ENCODE results near the gene UGDH.
A peak's percentile ranks its signal among the peaks of the same experiment; 100 is the strongest.
"Not testable (repeated sequence)": the region's sequence is repeated elsewhere in the genome, so short reads cannot be mapped to it uniquely, and the experiment has no call there.

UGDH gene

DNA sequence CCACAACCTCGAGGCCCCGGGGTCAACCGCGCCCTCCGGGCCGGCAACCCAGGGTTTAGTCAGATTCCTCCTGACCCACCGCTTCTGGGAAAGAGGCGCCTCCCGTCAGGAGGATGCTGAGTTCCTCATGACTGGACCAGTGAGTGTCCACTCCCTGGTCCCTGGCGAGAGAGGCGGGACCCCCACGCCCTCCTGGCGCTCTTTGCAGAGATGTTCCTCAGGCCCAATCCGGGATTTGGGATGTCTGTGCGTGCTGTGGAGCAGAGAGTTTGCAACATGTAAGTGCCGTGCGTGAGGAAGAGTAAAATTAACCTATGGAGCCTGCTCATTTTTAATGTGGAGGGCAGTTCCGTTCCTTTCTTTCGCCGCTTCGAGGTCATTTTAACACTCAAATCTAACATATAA, 824 bp upstream of the UGDH start:
- DNase-seq = peak; percentile 14

DNA sequence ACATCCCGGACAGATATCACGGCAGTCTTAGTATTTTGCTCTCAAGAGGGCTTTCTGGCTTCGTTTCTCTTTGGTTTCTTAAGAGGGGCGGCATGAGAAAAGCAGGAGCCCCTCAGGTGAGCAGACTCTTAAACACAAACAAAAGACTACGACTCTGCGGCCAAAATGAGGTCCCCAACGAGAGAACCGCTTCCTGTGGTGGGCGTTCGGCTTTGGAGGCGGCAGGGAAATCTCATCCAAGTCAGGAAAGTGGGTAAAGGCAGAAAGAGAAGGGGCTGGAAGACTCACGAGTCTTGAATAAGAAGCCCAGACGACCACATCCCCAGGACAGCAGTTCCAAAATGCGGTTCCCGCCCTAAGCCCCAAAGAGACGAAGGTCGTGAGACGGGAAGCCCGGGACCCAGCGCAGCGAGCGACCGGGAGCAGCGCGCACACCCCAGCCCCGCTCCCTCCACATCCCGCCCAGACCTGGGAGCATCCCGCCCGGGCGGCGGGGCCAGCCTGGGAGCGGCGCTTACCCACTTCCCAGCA, 409 bp downstream of the UGDH start:
- no peak for DNase-seq

DNA sequence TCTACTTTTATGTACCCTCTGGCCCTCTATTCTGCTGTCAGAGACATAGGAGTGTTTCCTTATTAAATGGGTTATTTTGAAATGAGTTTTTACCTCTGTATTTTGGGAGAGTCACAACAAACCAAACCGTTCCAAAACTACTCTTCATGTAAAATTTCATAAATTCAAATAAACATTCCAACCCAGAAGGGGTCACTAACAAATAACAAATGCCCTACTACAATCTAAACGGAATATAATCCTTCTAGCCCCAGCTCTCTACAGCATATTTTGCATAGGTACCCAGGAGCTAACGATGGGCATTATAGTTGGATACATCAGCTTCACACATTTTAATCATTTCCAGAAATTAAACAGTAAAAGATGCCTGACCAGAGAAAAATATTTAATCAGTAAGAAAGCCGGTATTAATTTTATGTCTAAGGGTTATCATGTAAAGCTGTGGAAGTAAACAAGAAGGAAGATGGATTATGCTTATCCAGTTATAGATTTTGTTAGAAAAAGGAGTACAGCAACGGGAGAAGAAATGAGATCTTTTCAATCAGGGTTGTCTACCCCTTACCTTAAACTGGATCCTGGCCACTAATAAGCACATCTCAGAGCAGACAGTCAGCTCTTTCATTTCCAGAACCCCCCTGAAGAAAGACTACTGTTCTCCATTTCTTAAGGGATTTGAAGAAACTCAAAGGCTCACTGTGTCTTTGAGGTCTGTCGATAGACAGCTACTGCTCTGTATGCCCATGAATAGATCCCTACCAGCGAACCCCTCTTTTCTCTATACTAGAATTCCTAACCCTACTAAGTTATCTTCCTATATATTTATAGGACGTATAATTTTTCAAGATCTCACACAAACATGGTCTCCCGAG, 1.2 kb downstream of the UGDH start:
- no peak for DNase-seq

DNA sequence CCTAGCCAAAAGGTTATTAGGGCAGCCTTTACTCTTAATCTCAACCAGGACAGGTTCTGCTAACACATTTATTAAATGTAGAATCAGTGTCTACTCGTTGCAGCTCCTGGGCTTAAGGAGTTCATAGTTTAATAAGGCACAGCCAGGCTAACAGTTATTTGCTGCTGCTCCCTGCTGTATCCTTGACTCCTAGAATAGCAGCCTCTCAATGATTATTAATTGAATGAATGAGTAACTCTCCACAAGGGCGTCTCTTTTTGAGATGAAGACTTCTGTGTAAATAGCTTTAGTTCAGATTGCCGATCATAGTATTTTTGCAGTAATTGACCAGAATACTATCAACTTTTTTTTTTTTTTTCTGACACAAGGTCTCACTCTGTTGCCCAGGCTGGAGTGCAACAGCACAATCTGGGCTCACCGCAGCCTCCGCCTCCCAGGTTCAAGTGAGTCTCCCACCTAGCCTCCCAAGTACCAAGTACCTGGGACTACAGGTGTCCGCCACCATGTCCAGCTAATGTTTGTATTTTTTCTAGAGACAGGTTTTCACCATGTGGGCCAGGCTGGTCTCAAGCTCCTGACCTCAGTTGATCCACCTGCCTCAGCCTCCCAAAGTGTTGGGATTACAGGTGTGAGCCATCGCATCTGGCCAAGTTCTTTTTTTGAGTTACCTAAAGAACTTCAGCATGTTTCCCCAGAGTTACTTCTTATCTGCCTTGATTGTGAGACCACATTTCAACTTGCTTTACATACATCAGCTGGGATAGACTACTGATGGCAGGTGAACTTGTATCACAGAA, 2.9 kb downstream of the UGDH start:
- no peak for DNase-seq

DNA sequence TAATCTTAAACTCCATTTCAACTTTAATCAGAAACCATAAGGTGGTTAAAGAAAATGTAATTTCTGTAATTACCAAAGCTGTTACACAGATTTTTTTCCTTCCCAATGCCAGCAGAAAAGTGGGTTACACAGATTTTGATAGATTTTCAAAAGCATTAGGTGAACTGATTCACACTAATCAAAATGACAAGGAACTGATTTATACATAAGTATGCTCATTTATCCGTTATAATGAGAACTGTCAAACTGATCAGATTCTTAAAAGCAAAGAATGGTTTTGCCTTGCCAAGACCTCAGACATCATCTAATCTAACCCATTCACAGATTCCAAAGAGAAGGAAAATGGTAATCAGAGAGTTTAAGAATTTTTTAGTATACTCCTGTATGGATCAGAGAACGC, 5.2 kb downstream of the UGDH start:
- DNase-seq = no peak

DNA sequence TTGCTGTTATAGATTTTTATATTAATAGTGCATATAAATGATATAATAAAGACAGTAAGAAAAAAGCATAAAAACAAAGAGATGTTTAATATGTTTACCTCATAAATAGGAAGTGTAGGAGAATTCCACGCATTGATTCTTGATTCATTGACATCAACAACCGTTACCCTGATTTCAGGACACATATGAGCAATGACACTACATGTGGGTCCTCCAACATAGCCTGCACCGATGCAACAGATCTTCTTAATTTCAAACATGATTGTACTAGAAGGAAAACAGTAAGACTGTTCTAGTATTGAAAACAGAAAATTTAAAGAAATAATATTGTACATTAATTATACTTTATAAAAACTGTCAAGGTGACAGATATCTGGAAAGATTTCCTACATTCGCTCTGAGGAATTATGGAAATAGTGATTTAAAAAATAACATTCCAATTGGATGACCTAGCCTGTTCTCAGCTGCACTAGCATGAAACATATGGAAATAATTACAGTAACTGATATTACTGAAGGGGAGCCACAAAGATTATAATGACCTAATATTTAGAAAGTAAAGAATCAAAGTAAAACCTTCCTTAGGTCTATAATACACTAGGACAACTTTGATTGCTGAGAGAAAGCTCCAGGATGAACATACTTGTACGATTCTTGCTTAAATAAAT, 5.9 kb downstream of the UGDH start:
- DNase-seq = no peak

DNA sequence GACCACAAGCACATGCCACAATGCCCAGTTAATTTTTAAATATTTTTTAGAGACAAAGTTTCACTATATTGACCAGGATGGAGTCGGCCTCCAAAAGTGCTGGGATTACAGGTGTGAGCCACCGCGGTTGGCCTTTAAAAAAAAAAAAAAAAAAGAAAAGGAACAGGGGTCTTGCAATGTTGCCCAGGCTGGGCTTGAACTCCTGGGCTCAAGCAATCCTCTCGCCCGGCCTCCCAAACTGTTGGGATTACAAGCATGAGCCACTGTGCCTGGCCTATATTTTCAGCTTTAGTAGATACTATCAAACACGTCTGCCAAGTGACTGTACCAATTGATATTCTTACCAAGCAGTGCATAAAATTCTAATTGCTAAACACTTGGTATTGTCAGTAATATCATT, 8.8 kb downstream of the UGDH start:
- DNase-seq = no peak

DNA sequence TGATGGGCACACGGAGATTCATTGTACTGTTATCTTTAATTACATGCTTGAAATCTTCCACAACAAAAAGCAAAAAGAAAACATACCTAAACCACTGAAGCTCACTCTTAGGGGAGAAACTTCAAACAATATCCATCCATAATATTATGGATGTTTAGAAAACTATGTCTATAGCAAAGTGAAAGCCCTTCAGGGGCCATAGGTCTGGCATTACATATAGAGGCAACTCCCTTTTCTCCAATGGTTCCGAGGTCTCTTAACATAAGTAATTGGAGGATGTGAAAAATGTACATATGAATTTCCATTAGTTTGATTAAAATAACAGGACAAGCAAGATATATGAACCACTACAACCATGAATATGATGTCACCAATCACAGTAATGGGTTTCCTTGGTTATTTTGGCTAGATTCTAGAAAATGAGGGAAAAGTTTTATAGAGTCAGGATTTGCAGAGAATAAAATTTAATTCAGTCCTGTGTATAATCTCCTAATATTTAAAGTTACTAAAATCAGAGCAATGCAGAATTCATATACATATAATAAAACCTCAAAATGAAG, 10.8 kb downstream of the UGDH start:
- no peak for DNase-seq

DNA sequence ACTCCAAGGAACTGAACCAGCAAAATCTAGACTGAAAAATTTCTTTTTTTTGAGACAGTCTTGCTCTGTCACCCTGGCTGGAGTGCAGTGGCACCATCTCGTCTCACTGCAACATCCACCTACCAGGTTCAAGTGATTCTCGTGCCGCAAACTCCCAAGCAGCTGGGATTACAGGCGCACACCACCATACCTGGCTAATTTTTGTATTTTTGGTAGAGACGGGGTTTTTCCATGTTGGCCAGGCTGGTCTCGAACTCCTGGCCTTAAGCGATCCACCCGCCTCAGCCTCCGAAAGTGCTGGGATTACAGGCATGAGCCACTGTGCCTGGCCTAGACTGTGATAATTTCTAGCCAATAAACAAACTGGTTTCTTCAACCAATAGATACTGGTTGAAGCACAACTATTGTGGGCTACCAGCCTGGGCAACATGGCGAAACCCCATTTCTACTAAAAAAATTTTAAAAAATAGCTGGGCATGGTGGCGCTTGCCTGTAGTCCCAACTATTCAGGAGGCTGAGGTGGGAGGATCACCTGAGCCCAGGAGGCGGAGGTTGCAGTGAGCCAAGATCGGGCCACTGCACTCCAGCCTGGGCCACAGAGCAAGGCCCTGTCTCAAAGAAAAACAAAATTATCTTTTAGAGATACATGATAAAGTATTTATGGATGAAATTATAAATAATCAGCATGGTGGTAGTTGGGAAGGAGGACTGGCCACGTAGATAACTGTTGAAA, 11.4 kb downstream of the UGDH start:
- not testable (repeated sequence) for DNase-seq

DNA sequence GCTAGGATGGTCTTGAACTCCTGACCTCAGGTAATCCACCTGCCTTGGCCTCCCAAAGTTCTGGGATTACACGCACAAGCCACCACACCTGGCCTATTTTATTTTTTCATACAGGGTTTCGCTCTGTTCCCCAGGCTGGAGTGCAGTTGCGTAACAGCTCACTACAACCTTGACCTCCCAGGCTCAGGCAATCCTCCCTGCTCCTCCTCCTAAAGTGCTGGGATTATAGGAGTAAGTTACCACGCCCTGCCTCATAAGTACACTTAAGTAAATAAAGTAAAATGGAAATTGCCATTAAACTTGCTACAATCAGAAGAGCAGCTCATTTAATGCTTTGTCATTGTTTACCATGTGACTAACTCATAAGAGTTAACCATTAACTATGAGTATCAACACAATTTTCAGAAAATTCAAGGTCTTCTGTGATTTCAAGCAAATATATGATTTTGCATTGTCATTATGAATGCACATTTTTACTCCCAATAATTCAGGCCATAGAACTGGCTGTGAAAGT, 12.3 kb downstream of the UGDH start:
- no peak for DNase-seq

DNA sequence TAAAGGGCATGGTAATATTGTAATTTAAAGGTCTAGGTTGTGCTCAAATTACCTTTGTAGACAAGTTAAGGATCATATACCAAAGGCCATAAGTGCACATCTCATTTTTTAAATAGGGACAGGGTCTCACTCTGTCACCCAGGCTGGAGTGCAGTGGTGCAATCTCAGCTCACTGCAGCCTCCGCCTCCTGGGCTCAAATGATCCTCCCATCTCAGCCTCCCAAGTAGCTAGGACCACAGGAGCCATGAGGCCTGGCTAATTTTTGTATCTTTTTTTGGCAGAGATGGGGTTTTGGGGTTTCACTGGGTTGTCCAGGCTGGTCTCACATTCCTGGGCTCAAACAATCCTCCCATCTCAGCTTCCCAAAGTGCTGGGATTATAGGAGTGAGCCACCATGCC, 13.0 kb downstream of the UGDH start:
- not testable (repeated sequence) for DNase-seq

DNA sequence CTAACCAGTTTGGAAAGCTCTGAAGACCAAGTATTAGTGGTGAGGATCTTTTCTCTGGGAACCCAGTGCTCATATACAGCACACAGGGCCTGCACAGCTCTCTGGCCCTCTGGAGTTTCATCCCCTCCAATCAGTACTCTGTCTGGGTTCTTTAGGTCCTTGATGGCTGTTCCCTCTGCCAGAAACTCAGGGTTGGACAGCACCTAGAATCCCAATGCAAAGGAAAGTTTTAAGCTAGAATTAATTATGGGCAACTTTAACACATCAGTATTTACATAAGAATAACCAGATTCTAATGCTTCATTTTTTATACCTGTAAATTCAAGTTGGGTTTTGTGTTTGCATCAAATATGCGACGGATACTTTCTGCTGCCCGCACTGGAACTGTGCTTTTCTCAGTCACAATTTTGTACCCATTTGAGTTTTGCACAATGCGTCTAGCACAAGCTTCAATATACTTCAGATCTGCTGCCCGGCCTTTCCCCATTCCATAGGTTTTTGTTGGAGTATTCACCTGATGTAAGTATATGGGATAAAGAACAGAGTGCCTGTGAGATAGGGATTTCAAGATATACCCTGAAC, 16.8 kb downstream of the UGDH start:
- no peak for DNase-seq

DNA sequence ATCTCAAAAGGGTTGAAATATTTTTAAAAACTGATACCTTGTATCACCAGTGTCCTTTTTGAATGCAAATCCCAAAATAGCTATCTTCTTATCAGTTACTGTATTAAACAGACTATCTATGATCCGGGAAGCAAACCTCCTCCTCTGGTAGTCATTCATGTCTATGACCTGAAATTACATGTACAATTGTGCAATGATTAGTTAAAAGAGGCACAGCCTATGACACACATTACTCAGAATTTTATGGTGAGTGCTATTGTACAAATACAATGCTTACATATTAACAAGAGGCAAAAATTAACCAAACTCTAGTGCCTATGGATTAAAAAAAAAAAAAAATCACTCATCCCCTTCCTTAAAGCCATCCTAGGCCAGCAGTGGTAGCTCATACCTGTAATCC, 21.7 kb downstream of the UGDH start:
- no peak for DNase-seq

DNA sequence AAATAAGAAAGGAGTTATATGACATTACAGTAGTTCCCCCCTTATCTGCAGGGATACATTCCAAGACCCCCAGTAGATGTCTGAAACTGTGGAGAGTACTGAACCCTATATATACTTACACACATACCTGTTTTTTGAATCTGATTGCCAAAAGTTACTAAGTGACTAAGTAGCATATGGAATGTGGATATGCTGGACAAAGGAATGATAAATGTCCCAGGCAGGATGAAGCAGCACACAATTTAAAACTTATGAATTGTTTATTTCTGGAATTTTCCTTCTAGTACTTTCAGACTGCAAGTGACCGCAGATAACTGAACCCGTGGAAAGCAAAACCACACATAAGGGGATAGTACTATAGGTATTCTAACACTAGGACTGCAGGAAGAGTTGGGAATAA, 22.7 kb downstream of the UGDH start:
- no peak for DNase-seq

DNA sequence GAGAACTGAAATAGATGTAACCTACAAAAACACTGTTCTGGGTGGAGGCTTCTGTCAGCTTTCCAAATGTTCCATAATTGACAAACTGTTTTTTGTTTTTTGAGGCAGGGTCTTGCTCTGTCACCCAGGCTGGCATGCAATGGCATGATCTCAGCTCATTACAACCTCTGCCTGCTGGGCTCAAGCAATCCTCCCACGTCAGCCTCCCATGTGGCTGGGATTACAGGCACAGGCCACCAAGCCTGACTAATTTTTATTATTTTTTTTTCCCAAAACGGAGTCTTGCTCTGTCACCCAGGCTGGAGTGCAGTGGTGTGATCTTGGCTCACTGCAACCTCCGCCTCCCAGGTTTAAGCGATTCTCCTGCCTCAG, 24.6 kb downstream of the UGDH start:
- not testable (repeated sequence) for DNase-seq

DNA sequence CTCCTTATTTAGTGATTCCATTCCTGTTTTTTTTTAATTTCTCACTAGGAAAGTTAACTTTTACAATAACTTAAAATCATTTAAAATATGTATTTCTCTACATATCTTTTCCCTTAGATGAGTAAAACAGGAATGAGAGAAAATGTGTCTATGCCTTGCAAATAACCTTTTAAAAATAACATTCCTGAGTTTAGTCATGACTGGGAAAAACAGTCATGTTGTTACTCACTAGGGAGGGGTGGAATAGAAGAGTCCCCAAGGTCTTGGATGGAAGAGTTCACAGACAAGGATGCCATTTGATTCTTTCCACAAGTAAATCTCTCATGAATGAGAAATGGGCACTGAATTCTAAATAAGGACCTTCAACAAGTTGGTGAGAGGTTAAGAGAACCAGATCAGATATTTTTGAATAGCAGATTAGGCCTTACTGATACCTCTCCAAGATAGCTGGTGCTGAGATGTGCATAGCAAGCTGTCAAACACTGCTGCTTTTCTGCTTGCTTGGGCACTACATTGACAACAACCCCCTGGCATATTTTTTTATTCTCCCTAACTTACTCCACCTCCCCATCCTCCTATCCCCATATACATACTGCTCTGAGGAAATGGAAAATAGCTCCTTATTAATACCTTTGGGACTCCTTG, 25.1 kb downstream of the UGDH start:
- DNase-seq = no peak

DNA sequence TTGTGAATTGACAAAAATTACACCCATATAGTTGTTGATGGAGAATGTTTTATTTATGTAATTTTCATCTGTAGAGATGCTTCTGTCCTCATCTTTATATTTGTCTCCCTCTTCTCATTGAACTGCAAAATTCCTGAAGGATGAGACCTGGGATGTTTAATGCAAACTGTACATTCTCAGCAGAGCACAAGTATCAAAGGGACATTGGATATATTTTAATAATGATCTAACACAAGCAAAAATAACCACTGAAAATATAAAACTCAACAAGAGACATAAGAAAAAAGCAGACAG, 28.6 kb downstream of the UGDH start:
- no peak for DNase-seq

DNA sequence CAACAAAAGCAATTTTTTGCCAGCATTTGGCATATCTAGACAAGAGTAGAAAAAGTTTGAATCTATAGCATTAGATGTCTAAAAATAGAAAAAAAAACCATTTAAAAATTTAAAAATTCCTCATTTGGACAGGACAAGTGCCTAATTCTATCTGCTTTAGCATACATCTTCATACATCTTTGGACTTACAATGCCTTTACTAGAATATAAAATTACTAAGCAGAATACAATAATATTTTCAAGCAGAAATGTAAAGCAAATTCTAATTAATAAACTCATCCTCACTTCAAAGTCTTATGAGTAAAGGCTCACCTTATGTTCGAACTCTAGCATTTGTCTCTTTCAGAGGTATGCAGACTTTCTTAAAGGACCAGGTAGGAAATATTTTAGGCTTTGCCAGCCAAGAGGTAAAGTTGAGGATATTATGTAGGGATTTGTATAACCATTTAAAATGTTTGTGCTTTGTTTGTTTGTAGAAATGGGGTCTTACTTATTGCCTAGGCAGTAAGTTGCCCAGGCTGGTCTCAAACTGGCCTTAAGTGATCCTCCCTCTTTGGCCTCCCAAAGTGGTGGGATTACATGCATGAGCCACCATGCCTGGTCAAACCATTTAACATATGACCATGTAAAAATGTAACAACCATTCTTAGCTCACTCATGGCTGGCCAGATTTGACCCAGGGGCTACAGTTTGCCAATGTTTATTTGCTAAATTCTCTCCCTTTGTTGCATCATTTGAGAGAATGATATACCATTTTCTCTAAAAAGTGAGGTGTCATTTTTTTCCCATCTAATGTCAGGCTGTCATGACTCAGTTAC, 29.1 kb downstream of the UGDH start:
- no peak for DNase-seq

DNA sequence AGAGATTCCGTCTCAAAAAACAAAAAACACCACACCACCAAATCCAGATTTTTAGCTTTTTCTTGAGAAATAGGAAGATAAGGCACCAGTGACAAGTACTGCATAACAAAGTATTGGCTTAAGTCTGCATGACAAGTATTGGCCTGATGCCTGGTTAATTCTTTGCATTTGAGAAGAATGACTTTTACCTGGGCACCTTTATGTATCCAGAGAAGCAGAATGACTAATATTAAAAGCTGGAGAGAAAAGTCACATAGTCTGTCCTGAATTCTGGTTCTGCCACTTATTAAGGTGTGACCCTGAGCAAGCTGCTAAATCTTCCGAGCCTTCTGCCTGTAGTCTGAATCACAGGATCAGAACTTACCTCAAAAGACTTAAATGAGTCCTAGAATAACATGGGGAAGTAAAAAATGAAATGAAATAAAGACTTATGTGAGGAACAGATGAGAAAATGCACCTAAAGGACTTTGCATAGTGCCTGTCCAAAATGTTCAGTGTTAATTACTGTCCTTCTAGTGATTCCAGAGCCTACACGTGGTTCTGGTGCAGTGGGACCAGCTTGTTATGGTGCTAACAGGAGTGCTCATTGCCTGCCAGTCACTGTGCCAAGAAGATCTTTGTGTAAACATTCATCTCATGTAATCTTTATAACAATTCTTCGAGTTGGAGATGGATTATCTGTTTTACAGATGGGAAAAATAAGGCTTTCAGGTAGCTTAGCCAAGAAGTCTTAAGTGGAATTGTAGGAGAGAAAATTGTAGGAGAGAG, 31.6 kb downstream of the UGDH start:
- no peak for DNase-seq

DNA sequence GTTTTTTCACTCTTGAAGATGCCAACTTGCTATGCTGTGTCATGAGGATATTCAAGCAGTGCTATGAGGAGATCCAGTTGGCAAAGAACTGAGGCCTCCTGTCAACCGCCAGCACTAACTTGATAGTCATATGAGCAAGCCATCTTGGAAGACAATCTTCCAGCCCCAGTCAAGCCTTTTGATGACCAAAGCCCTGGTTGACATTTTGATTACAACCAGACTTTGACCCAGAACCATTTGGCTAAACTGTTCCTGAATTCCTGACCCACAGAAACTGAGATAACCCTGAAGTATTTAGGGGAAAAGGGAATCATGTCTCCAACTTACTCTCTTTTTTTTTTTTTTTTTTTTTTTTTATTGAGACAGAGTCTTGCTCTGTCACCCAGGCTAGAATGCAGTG, 32.9 kb downstream of the UGDH start:
- no peak for DNase-seq
